ENCODE measurements around the gene PPIL3. TPM values are rescaled to one million over a fixed set of nuclear protein-coding genes. Genes with fewer than 3 reads are reported as not detected.

PPIL3 gene
- total and polyA plus RNA-seq, 2 experiments from 2014 or later: 42.9 to 54.0 TPM

GRCh38 chr2:200864176-200865034, 24.5 kb downstream of the PPIL3 start, which contains the start of gene CLK1:
Gene CLK1, minus strand, starts transcription at chr2:200864658. Its CDS starts 2,796 bp downstream, at chr2:200861862.
- Histone ChIP-seq H3K27ac (ENCODE audit: low read depth) (peak within 1 kb of the TSS; percentile 98), H3K36me3 (ENCODE audit: insufficient read depth) (peaks cover 13% of the 10 kb centered on the region), H4K20me1 (replicated peaks; ENCODE audit: insufficient read depth) (peaks cover 14% of the 10 kb centered on the region; the same call in 1 of the 2 replicates), H3K4me1 (ENCODE audit: insufficient read depth) (peaks cover 18% of the 10 kb centered on the region), H3K4me3 (peak within 1 kb of the TSS; percentile 85), H2AFZ (peak within 1 kb of the TSS; percentile 95), H3F3A (replicated peaks; ENCODE audit: low read depth) (no peaks in the 10 kb centered on the region), H3K27me3 (ENCODE audit: insufficient read depth) (no peaks in the 10 kb centered on the region), H3K79me2 (replicated peaks; ENCODE audit: insufficient read depth) (peaks cover 46% of the 10 kb centered on the region), H3K4me2 (peak within 1 kb of the TSS; percentile 78), H3K9me2 (ENCODE audit: insufficient read depth) (no peaks in the 10 kb centered on the region)
- Mint-ChIP-seq H3K36me3 (ENCODE audit: low read depth) (peaks cover 25% of the 10 kb centered on the region), H3K27me3 (ENCODE audit: insufficient read depth, low read depth, poor library complexity) (peaks cover 10% of the 10 kb centered on the region), H3K4me1 (peaks cover 17% of the 10 kb centered on the region), H3K9me3 (no peaks in the 10 kb centered on the region), H3K27ac (peak within 1 kb of the TSS; percentile 99), H3K4me3 (peak within 1 kb of the TSS; percentile 99)
- TF ChIP-seq CTCF (conservative IDR thresholded peaks at IDR 0.05; ENCODE audit: low read depth in 2 of 2): no peak
- peak; percentile 91 for TF ChIP-seq CREB1 (CRISPR knock-in tag; IDR thresholded peaks at IDR 0.05; ENCODE audit: low read depth)
- no peak for TF ChIP-seq ETS1 (IDR thresholded peaks at IDR 0.05)
- peak; percentile 99 for TF ChIP-seq POLR2AphosphoS5 (IDR thresholded peaks at IDR 0.05; ENCODE audit: low read depth)
- DNase-seq (ENCODE audit: low spot score) (peak; percentile 89), ATAC-seq (peak; percentile 84)

GRCh38 chr2:200863782-200864175, 25.1 kb downstream of the PPIL3 start:
- Histone ChIP-seq H3K27ac (ENCODE audit: low read depth) (peak overlapping the region; percentile 98), H3F3A (replicated peaks; ENCODE audit: low read depth) (no peaks in the 10 kb centered on the region; the same call in 1 of the 2 replicates), H3K27me3 (ENCODE audit: insufficient read depth) (no peaks in the 10 kb centered on the region), H2AFZ (peak overlapping the region; percentile 95; the same call in 1 of the 2 replicates), H4K20me1 (replicated peaks; ENCODE audit: insufficient read depth) (peaks cover 14% of the 10 kb centered on the region; the same call in 1 of the 2 replicates), H3K36me3 (ENCODE audit: insufficient read depth) (peaks cover 20% of the 10 kb centered on the region), H3K9me2 (ENCODE audit: insufficient read depth) (no peaks in the 10 kb centered on the region), H3K4me2 (peak overlapping the region; percentile 78), H3K4me1 (ENCODE audit: insufficient read depth) (peaks cover 18% of the 10 kb centered on the region), H3K4me3 (peak overlapping the region; percentile 85), H3K79me2 (replicated peaks; ENCODE audit: insufficient read depth) (peaks cover 52% of the 10 kb centered on the region)
- peaks cover 17% of the 10 kb centered on the region for H3K4me1 Mint-ChIP-seq
- DNase-seq (ENCODE audit: low spot score) (no peak), ATAC-seq (peak; percentile 3; the same call in 2 of the 3 replicates)
- peak overlapping the region; percentile 99 for H3K27ac Mint-ChIP-seq
- H3K36me3 Mint-ChIP-seq (ENCODE audit: low read depth): peaks cover 31% of the 10 kb centered on the region
- H3K4me3 Mint-ChIP-seq: peak overlapping the region; percentile 99
- H3K27me3 Mint-ChIP-seq (ENCODE audit: insufficient read depth, low read depth, poor library complexity): peaks cover 7% of the 10 kb centered on the region
- no peaks in the 10 kb centered on the region for H3K9me3 Mint-ChIP-seq
- TF ChIP-seq EZH2 (IDR thresholded peaks at IDR 0.05; ENCODE audit: low read depth, unreplicated experiment) (no peak), EZH2phosphoT487 (IDR thresholded peaks at IDR 0.05; ENCODE audit: unreplicated experiment) (no peak), JUNB (IDR thresholded peaks at IDR 0.05; ENCODE audit: unreplicated experiment) (no peak), REST (IDR thresholded peaks at IDR 0.05; ENCODE audit: unreplicated experiment) (no peak), STAT1 (IDR thresholded peaks at IDR 0.05; ENCODE audit: unreplicated experiment) (no peak)
